GM12878 (cell line): ENCODE measurements around the gene INCA1. TPM values are rescaled to one million over a fixed set of nuclear protein-coding genes. Genes with fewer than 3 reads are reported as not detected.

Experiments
- ATAC-seq: fragments of 200-7000 bp; cut with Tn5 transposase; 3 replicates; pipeline ENCODE4 v1.9.1; 2020; ENCODE audit warnings: mild to moderate bottlenecking, moderate library complexity
- BruUV-seq: library from RNA; stranded (reverse); fragments of 400-500 nt; replicated peaks from 2 replicates; lab custom pipeline; 2021; lab: Mats Ljungman, UMichigan
- CTCF ChIA-PET: fragments of 300-600 bp; sonication (Branson Sonifier 250); formaldehyde crosslinking; extraction: SDS; loops from one replicate; lab custom pipeline; 2021; ENCODE audit warnings: inconsistent platforms; lab: Yijun Ruan, JAX
- POLR2A ChIA-PET: fragments of 350-600 bp; formaldehyde crosslinking; extraction: SDS; loops from one replicate; lab custom pipeline; 2021; ENCODE audit warnings: inconsistent platforms; lab: Charles Lee
- RAD21 ChIA-PET: fragments of 300-600 bp; sonication (Branson Sonifier 250); formaldehyde crosslinking; loops from one replicate; lab custom pipeline; 2023; ENCODE audit warnings: antibody characterized with exemption; ENCODE audit not compliant: unreplicated experiment; lab: Charles Lee
- SMC1A ChIA-PET: fragments of 300-600 bp; sonication (Branson Sonifier 250); formaldehyde crosslinking; loops from one replicate; lab custom pipeline; 2023; ENCODE audit not compliant: unreplicated experiment, uncharacterized antibody; lab: Charles Lee
- DNase-seq: peaks from one replicate; pipeline ENCODE4 v3.0.0-alpha.2; 2011; ENCODE audit warnings: low read depth, low spot score
- FAIRE-seq: peaks from 3 replicates; lab custom pipeline; 2011; peaks lifted over from hg19 to GRCh38; lab: Jason Lieb, UNC
- H2AFZ ChIP-seq: 2 replicates; pipeline ENCODE4 v1.6.0; 2011; ENCODE audit warnings: low read depth, low read length, control low read depth; ENCODE audit not compliant: control insufficient read depth
- H3K27ac ChIP-seq: 2 replicates; pipeline ENCODE4 v1.5.1; 2011; ENCODE audit warnings: control low read depth; ENCODE audit not compliant: control insufficient read depth, insufficient read depth
- H3K27me3 ChIP-seq, 2 experiments: replicated peaks in 1 of 2; 2 replicates each; pipeline versions ENCODE4 v1.6.0 to v1.6.1; 2011; ENCODE audit warnings: low read length in 1 of 2; ENCODE audit not compliant: control insufficient read depth in 2 of 2, insufficient read depth in 2 of 2
- H3K36me3 ChIP-seq, 2 experiments: 2 replicates each; pipeline ENCODE4 v1.5.1; 2011; ENCODE audit warnings: low read length in 1 of 2; ENCODE audit not compliant: control insufficient read depth in 2 of 2, insufficient read depth in 2 of 2
- H3K4me1 ChIP-seq: 2 replicates; pipeline ENCODE4 v1.6.1; 2011; ENCODE audit warnings: mild to moderate bottlenecking, low read length, moderate library complexity, mixed read lengths; ENCODE audit not compliant: control insufficient read depth, insufficient read depth
- H3K4me2 ChIP-seq: 2 replicates; pipeline ENCODE4 v1.6.0; 2011; ENCODE audit warnings: control low read depth; ENCODE audit not compliant: control insufficient read depth, insufficient read depth
- H3K4me3 ChIP-seq: fragments of 200-600 bp; sonication (generic); 2 replicates; pipeline ENCODE4 v1.5.1; 2016
- H3K79me2 ChIP-seq: 2 replicates; pipeline ENCODE4 v1.6.0; 2011; ENCODE audit warnings: low read length; ENCODE audit not compliant: control insufficient read depth, insufficient read depth
- H3K9ac ChIP-seq: 2 replicates; pipeline ENCODE4 v1.8.0; 2011; ENCODE audit warnings: low read length, control low read depth, mixed read lengths; ENCODE audit not compliant: control insufficient read depth, insufficient read depth
- H3K9me3 ChIP-seq: replicated peaks from 3 replicates; pipeline ENCODE4 v1.5.1; 2011; ENCODE audit warnings: mild to moderate bottlenecking, low read length; ENCODE audit not compliant: control insufficient read depth, insufficient read depth
- H4K20me1 ChIP-seq: 2 replicates; pipeline ENCODE4 v1.6.0; 2011; ENCODE audit not compliant: control insufficient read depth, insufficient read depth
- BRCA1 ChIP-seq: IDR thresholded peaks from 2 replicates; pipeline ENCODE4 v1.6.1; 2011; ENCODE audit warnings: low read depth, low read length, improper control_type of control experiment
- HCFC1 ChIP-seq: fragments of 150-350 bp; IDR thresholded peaks from 2 replicates; pipeline ENCODE4 v1.6.1; 2014; ENCODE audit warnings: low read length
- HDAC6 ChIP-seq: fragments of 200-600 bp; sonication (generic); IDR thresholded peaks from one replicate; pipeline ENCODE4 v1.8.0; 2017; ENCODE audit warnings: antibody characterized with exemption; ENCODE audit not compliant: unreplicated experiment
- HSF1 ChIP-seq: fragments of 150-350 bp; IDR thresholded peaks from 2 replicates; pipeline ENCODE4 v1.6.1; 2014; ENCODE audit warnings: mild to moderate bottlenecking, low read depth, low read length
- SMC3 ChIP-seq: IDR thresholded peaks from 2 replicates; pipeline ENCODE4 v1.6.1; 2011; ENCODE audit warnings: low read length, improper control_type of control experiment, borderline replicate concordance
- TCF7 ChIP-seq: IDR thresholded peaks from 2 replicates; pipeline ENCODE4 v1.6.1; 2014; ENCODE audit warnings: antibody characterized with exemption, borderline replicate concordance
- ZNF217 ChIP-seq: fragments of 450-650 bp; IDR thresholded peaks from 2 replicates; pipeline ENCODE4 v1.6.1; 2017; ENCODE audit warnings: antibody characterized with exemption, mild to moderate bottlenecking
- WGBS: methylation state at CpG from one replicate; pipeline ENCODE4 v1.1.6; 2016; ENCODE audit warnings: low lambda C conversion rate; ENCODE audit not compliant: insufficient replicate concordance, insufficient coverage; ENCODE audit errors: missing lambda C conversion rate; 5-methylcytosine and 5-hydroxymethylcytosine counted together
- in situ Hi-C: fragments of 300-500 bp; cut with MboI; formaldehyde crosslinking; loops from 9 replicates; pipeline ENCODE4 v1.14.3; 2018; ENCODE audit warnings: mixed read lengths
- intact Hi-C: fragments of 100-400 bp; cut with micrococcal nuclease; formaldehyde crosslinking; loops from one replicate; pipeline ENCODE4 v1.14.2; 2022; ENCODE audit not compliant: unreplicated experiment
- polyA plus RNA-seq, 11 experiments: library from polyadenylated mRNA; depleted of rRNA in 4 of 11; unstranded in 6 of 11; stranded (reverse) in 5 of 11; fragments of >200 nt; fragmentation: Nextera tagmentation in 4 of 11; fragmentation: Illumina TruSeq in 1 of 11; extraction: Ambion mirVana in 4 of 11; extraction: Trizol in 1 of 11; gene quantifications; 1 replicate in 1 of 11; 2 replicates in 10 of 11; pipeline versions ENCODE4 v1.2.1 to v1.2.3, GENCODE V29; 2011 to 2016; ENCODE audit warnings: inconsistent platforms in 2 of 11, missing spikeins in 2 of 11, low read depth in 1 of 11
- total RNA-seq, 4 experiments: library from RNA; depleted of rRNA in 3 of 4; stranded (reverse); fragments of >200 nt in 3 of 4; fragmentation: Illumina TruSeq in 1 of 4; extraction: Trizol in 1 of 4; gene quantifications; 2 replicates each; pipeline versions ENCODE4 v1.2.1 to v1.2.3, GENCODE V29; 2013 to 2021
- TF ChIP-seq, protein P1 (sequence below), 3 experiments: IDR thresholded peaks in 2 of 3; conservative IDR thresholded peaks in 1 of 3; 2 replicates each; pipeline ENCODE4 v1.5.1; 2011; ENCODE audit warnings: low read depth in 3 of 3, low read length in 3 of 3, mild to moderate bottlenecking in 3 of 3, control low read depth in 2 of 3, moderate library complexity in 2 of 3, inconsistent platforms in 1 of 3, mixed read lengths in 1 of 3; ENCODE audit not compliant: control insufficient read depth in 2 of 3, insufficient read depth in 1 of 3; ENCODE audit errors: extremely low read depth in 1 of 3

Gene INCA1
- total and polyA plus RNA-seq, 10 of the 15 experiments (the other 5 are each of a cell fraction or from before 2014, with no cell fraction given): 0.19 to 1.8 (median 0.45) TPM

GRCh38 chr17:4956493-4957061 is 40.7 kb downstream of the INCA1 start:
- Histone ChIP-seq H4K20me1 (no peaks in the 10 kb centered on the region), H3K79me2 (no peaks in the 10 kb centered on the region), H3K4me3 (no peak overlapping the region), H3K27me3 (no peaks in the 10 kb centered on the region), H3K4me2 (no peak overlapping the region), H3K9me3 (no peaks in the 10 kb centered on the region), H3K9ac (no peak overlapping the region), H3K36me3 (peaks cover 4 to 8% of the 10 kb centered on the region in 2 experiments), H2AFZ (no peak overlapping the region), H3K4me1 (peaks cover 3% of the 10 kb centered on the region), H3K27ac (no peak overlapping the region)
- no TSS peak for BruUV-seq
- ChIA-PET SMC1A (interaction anchor here (0.8 to 1.6 kb wide), 4 partner anchors 11 to 47 kb away, joined by 3 to 4 read pairs (median 4); partner anchors contain the start of genes RNF167 and SLC25A11), POLR2A (interaction anchor here (1.2 kb wide), 1 partner anchor 9 kb away, joined by 5 read pairs; no protein-coding TSS in a partner anchor), CTCF (interaction anchor here (1.1 to 3.8 kb wide), 6 partner anchors 9 to 90 kb away, joined by 3 to 21 read pairs (median 5); partner anchors contain the start of gene SPAG7), RAD21 (no interaction called here)
- 76% methylated on average over 10 of the region's 10 CpGs for WGBS
- TF ChIP-seq SMC3 (peak; percentile 25; the same call in 1 of the 2 replicates), HDAC6 (no peak), ZNF217 (no peak), HCFC1 (no peak), HSF1 (no peak), BRCA1 (no peak), TCF7 (no peak)
- TF ChIP-seq, protein P1, sequence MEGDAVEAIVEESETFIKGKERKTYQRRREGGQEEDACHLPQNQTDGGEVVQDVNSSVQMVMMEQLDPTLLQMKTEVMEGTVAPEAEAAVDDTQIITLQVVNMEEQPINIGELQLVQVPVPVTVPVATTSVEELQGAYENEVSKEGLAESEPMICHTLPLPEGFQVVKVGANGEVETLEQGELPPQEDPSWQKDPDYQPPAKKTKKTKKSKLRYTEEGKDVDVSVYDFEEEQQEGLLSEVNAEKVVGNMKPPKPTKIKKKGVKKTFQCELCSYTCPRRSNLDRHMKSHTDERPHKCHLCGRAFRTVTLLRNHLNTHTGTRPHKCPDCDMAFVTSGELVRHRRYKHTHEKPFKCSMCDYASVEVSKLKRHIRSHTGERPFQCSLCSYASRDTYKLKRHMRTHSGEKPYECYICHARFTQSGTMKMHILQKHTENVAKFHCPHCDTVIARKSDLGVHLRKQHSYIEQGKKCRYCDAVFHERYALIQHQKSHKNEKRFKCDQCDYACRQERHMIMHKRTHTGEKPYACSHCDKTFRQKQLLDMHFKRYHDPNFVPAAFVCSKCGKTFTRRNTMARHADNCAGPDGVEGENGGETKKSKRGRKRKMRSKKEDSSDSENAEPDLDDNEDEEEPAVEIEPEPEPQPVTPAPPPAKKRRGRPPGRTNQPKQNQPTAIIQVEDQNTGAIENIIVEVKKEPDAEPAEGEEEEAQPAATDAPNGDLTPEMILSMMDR (IDR thresholded peaks at IDR 0.05 in 2 of 3, conservative IDR thresholded peaks at IDR 0.05 in 1 of 3; ENCODE audit: control insufficient read depth in 2 of 3, extremely low read depth in 1 of 3, insufficient read depth in 1 of 3, low read depth in 3 of 3, low read length in 3 of 3): peak; percentile 33 to 54 (median 41)
- intact Hi-C loops (no loop called here), in situ Hi-C loops (no loop called here)
- FAIRE-seq: no peak
- no peak for DNase-seq
- peak; percentile 54; the same call in 2 of the 3 replicates for ATAC-seq
